ENCODE measurements around the gene DOHH.

DOHH gene

DNA sequence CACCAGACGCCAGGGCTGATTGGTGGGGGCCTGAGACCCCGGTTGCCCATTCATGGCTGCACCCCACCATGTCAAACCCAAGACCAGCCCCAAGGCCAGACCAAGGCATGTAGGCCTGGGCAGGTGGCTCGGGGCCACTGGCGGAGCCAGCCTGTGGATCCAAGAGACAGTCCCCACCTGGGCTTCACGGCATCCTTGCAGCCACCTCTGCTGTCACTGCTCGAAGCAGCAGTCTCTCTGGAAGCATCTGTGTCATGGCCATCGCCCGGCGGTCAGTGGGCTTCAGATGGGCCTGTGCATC, 34.7 kb upstream of the DOHH start:
- TF ChIP-seq EZH2 (IDR thresholded peaks at IDR 0.05; ENCODE audit: borderline replicate concordance, low read length) (no peak), CTCF (IDR thresholded peaks at IDR 0.05; ENCODE audit: low read length) (no peak)
- H3K4me2 ChIP-seq (ENCODE audit: low read length): no peak overlapping the region
- H3K36me3 ChIP-seq (ENCODE audit: insufficient read depth, low read length): peaks cover 70% of the 10 kb centered on the region
- H2AFZ ChIP-seq (ENCODE audit: low read length): no peak overlapping the region
- H3K4me1 ChIP-seq (ENCODE audit: insufficient read depth, low read length, severe bottlenecking): no peaks in the 10 kb centered on the region
- no peak overlapping the region for H3K9ac ChIP-seq (ENCODE audit: low read length)
- no peak overlapping the region for H3K4me3 ChIP-seq (ENCODE audit: low read depth, low read length, poor library complexity, severe bottlenecking)
- no peaks in the 10 kb centered on the region for H3K9me2 ChIP-seq (ENCODE audit: low read depth, low read length)
- H3K27me3 ChIP-seq (ENCODE audit: insufficient read depth, low read length): no peaks in the 10 kb centered on the region
- no peaks in the 10 kb centered on the region for H4K20me1 ChIP-seq (ENCODE audit: insufficient read depth, low read length)
- H3K9me3 ChIP-seq (ENCODE audit: low read length): no peaks in the 10 kb centered on the region
- no peaks in the 10 kb centered on the region for H3K79me2 ChIP-seq (ENCODE audit: insufficient read depth, low read length)
- no peak overlapping the region for H3K27ac ChIP-seq (ENCODE audit: low read depth, low read length, poor library complexity, severe bottlenecking)
- no peaks in the 10 kb centered on the region for H3F3A ChIP-seq (ENCODE audit: insufficient read depth, low read length)

- Histone ChIP-seq H3K9me2 (ENCODE audit: low read depth, low read length) (no peaks in the 10 kb centered on the region), H3K4me1 (ENCODE audit: insufficient read depth, low read length, severe bottlenecking) (no peaks in the 10 kb centered on the region), H3K36me3 (ENCODE audit: insufficient read depth, low read length) (peaks cover 68% of the 10 kb centered on the region), H3K4me3 (ENCODE audit: low read depth, low read length, poor library complexity, severe bottlenecking) (no peak overlapping the region), H2AFZ (ENCODE audit: low read length) (no peak overlapping the region), H3K9ac (ENCODE audit: low read length) (no peak overlapping the region), H3K9me3 (ENCODE audit: low read length) (no peaks in the 10 kb centered on the region), H3K79me2 (ENCODE audit: insufficient read depth, low read length) (no peaks in the 10 kb centered on the region), H3F3A (ENCODE audit: insufficient read depth, low read length) (no peaks in the 10 kb centered on the region), H4K20me1 (ENCODE audit: insufficient read depth, low read length) (no peaks in the 10 kb centered on the region), H3K27me3 (ENCODE audit: insufficient read depth, low read length) (no peaks in the 10 kb centered on the region), H3K27ac (ENCODE audit: low read depth, low read length, poor library complexity, severe bottlenecking) (no peak overlapping the region), H3K4me2 (ENCODE audit: low read length) (no peak overlapping the region)
- TF ChIP-seq CTCF (IDR thresholded peaks at IDR 0.05; ENCODE audit: low read length) (no peak), EZH2 (IDR thresholded peaks at IDR 0.05; ENCODE audit: borderline replicate concordance, low read length) (no peak)
These were observed 34.1 kb upstream of the DOHH start for GRCh38 chr19:3534375-3535234.

DNA sequence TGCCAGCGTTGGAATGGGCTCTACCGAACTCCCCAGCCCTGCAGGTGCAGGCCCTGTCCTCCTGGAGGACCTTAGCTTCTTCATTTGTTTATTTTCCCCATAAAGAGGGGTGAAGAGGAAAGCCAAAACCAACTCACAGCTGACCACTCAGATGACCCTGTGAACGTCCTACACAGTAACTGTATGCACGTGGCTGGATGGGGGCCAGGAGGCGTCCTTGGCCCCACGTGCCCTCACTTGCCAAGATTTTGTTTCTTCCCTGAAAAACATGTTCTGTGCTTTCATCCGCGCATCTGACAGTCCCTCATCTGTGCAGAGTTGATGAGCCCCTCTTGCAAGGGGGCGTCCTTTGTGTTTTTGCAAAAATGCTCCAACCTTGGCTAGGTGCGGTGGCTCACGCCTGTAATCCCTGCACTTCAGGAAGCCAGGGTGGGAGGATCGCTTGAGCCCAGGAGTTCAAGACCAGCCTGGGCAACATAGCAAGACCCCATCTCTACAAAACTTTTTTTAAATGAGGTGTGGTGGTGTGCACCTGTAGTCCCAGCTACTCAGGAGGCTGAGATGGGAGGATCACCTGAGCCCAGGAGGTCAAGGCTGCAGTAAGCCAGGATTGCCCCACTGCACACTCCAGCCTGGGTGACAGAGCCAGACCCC, 33.2 kb upstream of the DOHH start:
- Histone ChIP-seq H3K27ac (ENCODE audit: low read depth, low read length, poor library complexity, severe bottlenecking) (no peak overlapping the region), H3F3A (ENCODE audit: insufficient read depth, low read length) (no peaks in the 10 kb centered on the region), H3K36me3 (ENCODE audit: insufficient read depth, low read length) (peaks cover 65% of the 10 kb centered on the region)

More for the DNA sequence above, 33.2 kb upstream of the DOHH start:
- H3K9ac ChIP-seq (ENCODE audit: low read length): no peak overlapping the region
- H3K27me3 ChIP-seq (ENCODE audit: insufficient read depth, low read length): no peaks in the 10 kb centered on the region
- no peak overlapping the region for H3K4me2 ChIP-seq (ENCODE audit: low read length)
- no peak overlapping the region for H2AFZ ChIP-seq (ENCODE audit: low read length)
- no peaks in the 10 kb centered on the region for H3K9me2 ChIP-seq (ENCODE audit: low read depth, low read length)
- no peaks in the 10 kb centered on the region for H3K9me3 ChIP-seq (ENCODE audit: low read length)
- no peak for TF ChIP-seq CTCF (IDR thresholded peaks at IDR 0.05; ENCODE audit: low read length)
- TF ChIP-seq EZH2 (IDR thresholded peaks at IDR 0.05; ENCODE audit: borderline replicate concordance, low read length): no peak
- H3K4me3 ChIP-seq (ENCODE audit: low read depth, low read length, poor library complexity, severe bottlenecking): no peak overlapping the region
- H4K20me1 ChIP-seq (ENCODE audit: insufficient read depth, low read length): no peaks in the 10 kb centered on the region
- H3K4me1 ChIP-seq (ENCODE audit: insufficient read depth, low read length, severe bottlenecking): no peaks in the 10 kb centered on the region
- H3K79me2 ChIP-seq (ENCODE audit: insufficient read depth, low read length): no peaks in the 10 kb centered on the region
